SK-N-SH treated with all-trans-retinoic acid at 6 μM for 48 hours (cell line): ENCODE data around the gene NPTXR.

Source experiments
- ATAC-seq: fragments of 200-7000 bp; cut with Tn5 transposase; 3 replicates; pipeline ENCODE4 v1.9.1; 2020; ENCODE audit warnings: mild to moderate bottlenecking, moderate library complexity
- ARNTL ChIP-seq: fragments of 450-650 bp; formaldehyde crosslinking; IDR thresholded peaks from 2 replicates; pipeline ENCODE4 v1.5.0; 2020; ENCODE audit warnings: low read depth, mild to moderate bottlenecking, moderate library complexity, borderline replicate concordance
- BACH2 ChIP-seq: fragments of 250-450 bp; sonication (Bioruptor Pico); IDR thresholded peaks from 2 replicates; pipeline ENCODE4 v1.9.0; 2021; ENCODE audit warnings: mild to moderate bottlenecking, borderline replicate concordance
- CREB5 ChIP-seq: fragments of 250-450 bp; sonication (Bioruptor Pico); IDR thresholded peaks from 2 replicates; pipeline ENCODE4 v1.5.1; 2020; ENCODE audit warnings: low read depth, mild to moderate bottlenecking, moderate library complexity
- CSRNP3 ChIP-seq: fragments of 250-450 bp; sonication (Bioruptor Pico); IDR thresholded peaks from 2 replicates; pipeline ENCODE4 v1.5.1; 2021; ENCODE audit warnings: mild to moderate bottlenecking, moderate library complexity
- ESRRG ChIP-seq: fragments of 250-450 bp; sonication (Bioruptor Pico); IDR thresholded peaks from 2 replicates; pipeline ENCODE4 v1.6.1; 2021; ENCODE audit warnings: mild to moderate bottlenecking
- ISL1 ChIP-seq: fragments of 250-450 bp; sonication (Bioruptor Pico); IDR thresholded peaks from 2 replicates; pipeline ENCODE4 v2.1.2; 2022; ENCODE audit warnings: mild to moderate bottlenecking, moderate library complexity
- OSR1 ChIP-seq: fragments of 250-450 bp; sonication (Bioruptor Pico); IDR thresholded peaks from 2 replicates; pipeline ENCODE4 v1.8.0; 2022; ENCODE audit warnings: moderate library complexity, mild to moderate bottlenecking, inconsistent platforms
- PATZ1 ChIP-seq: fragments of 250-450 bp; sonication (Bioruptor Pico); IDR thresholded peaks from 2 replicates; pipeline ENCODE4 v1.8.0; 2020; ENCODE audit warnings: mild to moderate bottlenecking, moderate library complexity, borderline replicate concordance
- POU6F1 ChIP-seq: fragments of 250-450 bp; sonication (Bioruptor Pico); IDR thresholded peaks from 2 replicates; pipeline ENCODE4 v1.8.0; 2021; ENCODE audit warnings: low read depth, mild to moderate bottlenecking, moderate library complexity, borderline replicate concordance
- PPARA ChIP-seq: fragments of 250-450 bp; sonication (Bioruptor Pico); IDR thresholded peaks from 2 replicates; pipeline ENCODE4 v1.5.0; 2020; ENCODE audit warnings: mild to moderate bottlenecking, borderline replicate concordance
- SNAI2 ChIP-seq: fragments of 250-450 bp; sonication (Bioruptor Pico); IDR thresholded peaks from 2 replicates; pipeline ENCODE4 v1.5.0; 2020; ENCODE audit warnings: mild to moderate bottlenecking, moderate library complexity
- TCF4 ChIP-seq: fragments of 250-450 bp; sonication (Bioruptor Pico); IDR thresholded peaks from 2 replicates; pipeline ENCODE4 v1.8.0; 2021; ENCODE audit warnings: mild to moderate bottlenecking, moderate library complexity, borderline replicate concordance
- TOX ChIP-seq: fragments of 250-450 bp; sonication (Bioruptor Pico); IDR thresholded peaks from 2 replicates; pipeline ENCODE4 v1.8.0; 2021; ENCODE audit warnings: mild to moderate bottlenecking, moderate library complexity, borderline replicate concordance
- TSHZ2 ChIP-seq: fragments of 250-450 bp; sonication (Bioruptor Pico); IDR thresholded peaks from 2 replicates; pipeline ENCODE4 v1.5.0; 2020; ENCODE audit warnings: mild to moderate bottlenecking, moderate library complexity
- ZC3H10 ChIP-seq: fragments of 250-450 bp; sonication (Bioruptor Pico); IDR thresholded peaks from 2 replicates; pipeline ENCODE4 v1.5.1; 2021; ENCODE audit warnings: mild to moderate bottlenecking, moderate library complexity
- ZFP3 ChIP-seq: fragments of 250-450 bp; sonication (Bioruptor Pico); IDR thresholded peaks from 2 replicates; pipeline ENCODE4 v1.5.0; 2020; ENCODE audit warnings: mild to moderate bottlenecking, moderate library complexity
- ZFP30 ChIP-seq: fragments of 450-650 bp; formaldehyde crosslinking; IDR thresholded peaks from 2 replicates; pipeline ENCODE4 v1.5.0; 2022; ENCODE audit warnings: mild to moderate bottlenecking, moderate library complexity
- ZNF70 ChIP-seq: fragments of 450-650 bp; formaldehyde crosslinking; IDR thresholded peaks from 2 replicates; pipeline ENCODE4 v1.5.0; 2020; ENCODE audit warnings: mild to moderate bottlenecking, moderate library complexity
- ZNF8 ChIP-seq: fragments of 450-650 bp; formaldehyde crosslinking; IDR thresholded peaks from 2 replicates; pipeline ENCODE4 v1.5.0; 2020; ENCODE audit warnings: mild to moderate bottlenecking, moderate library complexity

NPTXR gene

GRCh38 chr22:38827510-38827909 lies 16.3 kb downstream of the NPTXR start:
- TF ChIP-seq ZNF70 (CRISPR knock-in tag) (no peak), CREB5 (CRISPR knock-in tag) (no peak), CSRNP3 (CRISPR knock-in tag) (no peak), PATZ1 (CRISPR knock-in tag) (no peak), POU6F1 (no peak), ZC3H10 (CRISPR knock-in tag) (no peak), ZFP3 (CRISPR knock-in tag) (no peak), TSHZ2 (CRISPR knock-in tag) (no peak), ESRRG (CRISPR knock-in tag) (no peak), SNAI2 (no peak)
- no peak for ATAC-seq

GRCh38 chr22:38826801-38827200 lies 17.0 kb downstream of the NPTXR start:
- no peak for ATAC-seq
- TF ChIP-seq ZC3H10 (CRISPR knock-in tag), result no peak
- TF ChIP-seq ZNF70 (CRISPR knock-in tag), result no peak
- TF ChIP-seq SNAI2, result no peak
- no peak for TF ChIP-seq ARNTL (CRISPR knock-in tag)
- TF ChIP-seq PATZ1 (CRISPR knock-in tag), result no peak
- TF ChIP-seq ZNF8 (CRISPR knock-in tag), result no peak
- no peak for TF ChIP-seq TOX (CRISPR knock-in tag)
- TF ChIP-seq ISL1 (CRISPR knock-in tag), result no peak

- no peak for ATAC-seq
- no peak for TF ChIP-seq ZFP30 (CRISPR knock-in tag)
- no peak for TF ChIP-seq ZNF8 (CRISPR knock-in tag)
- TF ChIP-seq TCF4 (CRISPR knock-in tag), result no peak
- no peak for TF ChIP-seq SNAI2
- no peak for TF ChIP-seq POU6F1
- TF ChIP-seq CREB5 (CRISPR knock-in tag), result no peak
- TF ChIP-seq ESRRG (CRISPR knock-in tag), result no peak
- no peak for TF ChIP-seq CSRNP3 (CRISPR knock-in tag)
- no peak for TF ChIP-seq BACH2 (CRISPR knock-in tag)
- no peak for TF ChIP-seq PPARA
- TF ChIP-seq PATZ1 (CRISPR knock-in tag), result no peak
- no peak for TF ChIP-seq OSR1 (CRISPR knock-in tag)
Measured at GRCh38 chr22:38826386-38826785, 17.4 kb downstream of the NPTXR start.
